Tibial artery (tissue), 4 donors: ENCODE results near the gene PTMS.
"Not testable (repeated sequence)": the region's sequence is repeated elsewhere in the genome, so short reads cannot be mapped to it uniquely, and the experiment has no call there.

Experiments used
- DNase-seq, 2 donors: peaks; one replicate each; pipeline ENCODE4 v3.0.0-alpha.2; 2019
- H3K27ac ChIP-seq, 2 donors: fragments of 200-600 bp; sonication (generic) in 1 of 2; 1 replicate in 1 of 2; 2 replicates in 1 of 2; pipeline ENCODE4 v1.5.1; 2018 to 2019; ENCODE audit warnings: mild to moderate bottlenecking in 1 of 2
- H3K27me3 ChIP-seq, 2 donors: fragments of 200-600 bp; sonication (generic) in 1 of 2; one replicate each; pipeline versions ENCODE4 v1.5.1 to v1.6.0; 2016 to 2019
- H3K36me3 ChIP-seq, 3 donors: fragments of 200-600 bp; sonication (generic) in 2 of 3; one replicate each; pipeline ENCODE4 v1.5.1; 2016 to 2019; ENCODE audit warnings: mild to moderate bottlenecking in 2 of 3
- H3K4me1 ChIP-seq, 4 donors: fragments of 200-600 bp; sonication (generic) in 2 of 4; 1 replicate in 3 of 4; 2 replicates in 1 of 4; pipeline ENCODE4 v1.5.1; 2016 to 2019
- H3K4me3 ChIP-seq, 2 donors: fragments of 200-600 bp; sonication (generic) in 1 of 2; 1 replicate in 1 of 2; 2 replicates in 1 of 2; pipeline ENCODE4 v1.5.1; 2018 to 2019; ENCODE audit warnings: mild to moderate bottlenecking in 2 of 2
- H3K9me3 ChIP-seq, 3 donors: fragments of 200-600 bp; sonication (generic) in 1 of 3; one replicate each; pipeline ENCODE4 v1.5.1; 2016 to 2019
- CTCF ChIP-seq, 2 experiments: fragments of 200-600 bp in 1 of 2; fragments of 450-650 bp in 1 of 2; IDR thresholded peaks; one replicate each; pipeline ENCODE4 v1.5.1; 2017 to 2019; ENCODE audit warnings: antibody characterized with exemption in 2 of 2, mild to moderate bottlenecking in 1 of 2, moderate library complexity in 1 of 2
- intact Hi-C: fragments of 100-400 bp; cut with DNase I; formaldehyde crosslinking; loops from one replicate; pipeline ENCODE4 v1.15.0; 2023; ENCODE audit warnings: low total_unique reads

Gene PTMS

GRCh38 chr12:6736754-6737153 is 29.4 kb upstream of the PTMS start:
- Histone ChIP-seq H3K4me3 (no peak overlapping the region), H3K27ac (no peak overlapping the region), H3K9me3 (no peaks in the 10 kb centered on the region), H3K27me3 (no peaks in the 10 kb centered on the region), H3K36me3 (peaks cover 0 to 27% (median 10%) of the 10 kb centered on the region in 3 donors), H3K4me1 (peaks cover 0 to 6% (median 2%) of the 10 kb centered on the region in 4 donors)
- intact Hi-C loops: no loop called here
- TF ChIP-seq CTCF (IDR thresholded peaks at IDR 0.05): no peak
- DNase-seq: no peak

DNA sequence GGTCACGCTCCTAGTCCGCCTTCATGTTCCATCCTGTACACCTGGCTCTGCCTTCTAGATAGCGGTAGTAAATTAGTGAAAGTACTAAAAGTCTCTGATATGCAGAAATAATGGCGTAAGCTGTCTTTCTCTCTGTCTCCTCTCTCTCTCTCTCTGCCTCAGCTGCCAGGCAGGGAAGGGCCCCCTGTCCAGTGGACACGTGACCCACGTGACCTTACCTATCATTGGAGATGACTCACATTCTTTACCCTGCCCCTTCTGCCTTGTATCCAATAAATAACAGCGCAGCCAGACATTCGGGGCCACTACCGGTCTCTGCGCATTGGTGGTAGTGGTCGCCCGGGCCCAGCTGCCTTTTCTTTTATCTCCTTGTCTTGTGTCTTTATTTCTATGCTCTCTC is 24.1 kb upstream of the PTMS start:
- H3K4me1 ChIP-seq, intact Hi-C loops, H3K9me3 ChIP-seq, H3K27ac ChIP-seq, H3K27me3 ChIP-seq, DNase-seq, H3K4me3 ChIP-seq: not testable (repeated sequence)
- H3K36me3 ChIP-seq: peaks cover 2 to 18% (median 3%) of the 10 kb centered on the region in 3 donors

DNA sequence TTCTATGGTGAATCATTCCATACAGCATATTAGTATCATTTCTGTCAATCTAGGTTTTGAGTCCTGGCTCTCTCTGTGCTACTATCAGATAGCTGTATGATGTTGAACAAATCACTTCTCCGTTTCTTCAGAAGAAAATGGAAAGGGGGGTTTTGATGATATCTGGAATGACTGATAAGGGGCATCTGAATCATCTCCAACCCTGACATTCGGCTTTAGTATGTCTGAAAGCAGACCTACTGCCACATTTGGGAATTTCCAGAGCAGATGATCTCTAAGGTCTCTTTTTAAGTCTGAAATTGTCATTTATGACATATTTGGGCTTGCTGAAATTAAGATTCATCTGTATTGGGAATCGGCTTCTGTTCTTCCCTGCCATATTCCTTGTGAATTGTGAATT is 23.3 kb upstream of the PTMS start:
- no peak for DNase-seq
- Histone ChIP-seq H3K27ac (no peak overlapping the region), H3K36me3 (peaks cover 7 to 26% (median 10%) of the 10 kb centered on the region in 3 donors), H3K4me1 (no peaks in the 10 kb centered on the region), H3K4me3 (no peak overlapping the region), H3K27me3 (no peaks in the 10 kb centered on the region), H3K9me3 (no peaks in the 10 kb centered on the region)
- no peak for TF ChIP-seq CTCF (IDR thresholded peaks at IDR 0.05)
- intact Hi-C loops: no loop called here

DNA sequence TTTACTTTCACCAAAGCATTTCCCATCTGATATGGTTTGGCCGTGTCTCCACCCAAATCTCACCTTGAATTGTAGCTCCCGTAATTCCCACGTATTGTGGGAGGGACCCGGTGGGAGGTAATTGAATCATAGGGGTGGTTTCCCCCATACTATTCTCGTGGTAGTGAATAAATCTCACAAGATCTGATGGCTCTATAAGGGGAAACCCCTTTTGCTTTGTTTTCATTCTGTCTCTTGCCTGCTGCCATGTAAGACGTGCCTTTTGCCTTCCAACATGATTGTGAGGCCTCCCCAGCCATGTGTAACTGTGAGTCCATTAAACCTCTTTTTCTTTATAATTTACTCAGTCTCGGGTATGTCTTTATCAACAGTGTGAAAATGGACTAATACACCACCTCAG is 22.9 kb upstream of the PTMS start:
- H3K27me3 ChIP-seq, H3K9me3 ChIP-seq, H3K4me1 ChIP-seq, H3K27ac ChIP-seq, intact Hi-C loops, H3K4me3 ChIP-seq, DNase-seq: not testable (repeated sequence)
- peaks cover 11 to 30% (median 14%) of the 10 kb centered on the region in 3 donors for H3K36me3 ChIP-seq

DNA sequence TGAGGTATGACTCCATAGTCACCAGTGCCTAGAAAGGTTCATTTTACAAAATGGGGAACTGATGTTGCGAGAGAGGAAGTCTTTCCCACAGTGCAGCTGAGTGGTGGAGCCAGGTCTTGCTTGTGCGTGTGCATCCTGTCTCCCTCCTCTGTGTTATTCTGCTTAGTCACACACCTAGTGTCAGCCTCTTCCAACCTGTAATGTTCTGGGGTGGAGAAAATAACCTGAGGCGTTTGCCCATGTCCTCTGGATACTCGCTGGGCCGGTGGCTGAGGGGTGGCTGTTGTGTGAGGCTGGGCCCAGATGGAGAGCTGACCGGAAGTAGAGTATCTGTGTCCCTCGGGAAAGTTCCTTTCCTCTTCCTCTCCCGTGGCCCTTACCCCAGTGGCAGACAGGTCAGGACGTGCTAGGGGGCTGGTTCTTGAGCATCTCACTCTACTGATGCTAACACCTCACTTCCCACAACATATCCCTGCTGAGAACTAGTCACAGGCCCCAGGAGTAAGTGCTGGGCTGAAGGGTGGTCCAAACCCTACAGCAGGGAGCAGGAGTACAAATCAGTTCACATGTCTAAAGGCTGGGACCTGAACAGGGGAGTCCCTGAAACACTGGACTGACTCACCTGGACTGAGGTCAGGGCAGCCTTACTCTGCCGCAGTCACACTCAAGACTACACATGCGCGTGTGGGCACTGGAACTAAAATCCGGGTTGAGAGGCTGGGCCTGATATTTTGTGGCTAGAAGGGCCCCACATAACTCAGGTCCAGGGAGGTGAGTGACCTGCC is 20.2 kb upstream of the PTMS start:
- Histone ChIP-seq H3K36me3 (peaks cover 37 to 57% (median 38%) of the 10 kb centered on the region in 3 donors), H3K27ac (no peak overlapping the region), H3K27me3 (no peaks in the 10 kb centered on the region), H3K9me3 (no peaks in the 10 kb centered on the region), H3K4me3 (no peak overlapping the region), H3K4me1 (no peaks in the 10 kb centered on the region)
- DNase-seq: no peak
- no peak for TF ChIP-seq CTCF (IDR thresholded peaks at IDR 0.05)
- intact Hi-C loops: no loop called here

GRCh38 chr12:6747216-6747615 is 18.9 kb upstream of the PTMS start:
- H3K4me1 ChIP-seq: peaks cover 0 to 11% (median 9%) of the 10 kb centered on the region in 4 donors
- no peaks in the 10 kb centered on the region for H3K27me3 ChIP-seq
- H3K4me3 ChIP-seq: no peak overlapping the region
- intact Hi-C loops: no loop called here
- no peak overlapping the region for H3K27ac ChIP-seq
- no peak for DNase-seq
- no peaks in the 10 kb centered on the region for H3K9me3 ChIP-seq
- no peak for TF ChIP-seq CTCF (IDR thresholded peaks at IDR 0.05)
- H3K36me3 ChIP-seq: peaks cover 46 to 68% (median 47%) of the 10 kb centered on the region in 3 donors
